ENCODE measurements around the gene KRTDAP. TPM values are rescaled to one million over a fixed set of nuclear protein-coding genes. Genes with fewer than 3 reads are reported as not detected.

The KRTDAP gene
- total RNA-seq, 1 experiment from 2014 or later, result 1.7 TPM

DNA sequence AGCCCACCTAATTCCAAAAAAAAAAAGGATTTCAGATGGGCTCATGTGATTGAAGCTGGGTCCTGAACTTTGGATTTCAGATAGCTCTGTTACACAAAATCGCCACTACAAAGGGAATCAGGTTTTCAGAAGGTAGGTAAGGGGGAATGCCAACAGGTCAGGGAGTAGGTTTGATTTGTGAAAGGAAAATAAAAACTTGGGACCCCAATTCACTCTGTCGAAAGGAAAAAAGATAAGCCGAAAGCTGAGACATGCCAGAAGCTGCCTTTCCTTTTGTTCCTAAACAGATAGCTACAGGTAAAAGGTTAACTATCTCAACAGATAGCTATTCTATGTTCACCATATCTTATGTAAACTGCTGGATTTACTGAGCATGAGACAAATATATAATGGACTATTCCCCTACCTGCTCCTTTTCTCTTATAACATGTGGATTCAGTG, 4.0 kb downstream of the KRTDAP start:
- TF ChIP-seq ZNF138 (CRISPR knock-in tag; conservative IDR thresholded peaks at IDR 0.05) (no peak), SMAD3 (CRISPR knock-in tag; IDR thresholded peaks at IDR 0.05; ENCODE audit: borderline replicate concordance) (no peak), ZNF423 (CRISPR knock-in tag; IDR thresholded peaks at IDR 0.05) (no peak), KAT7 (CRISPR knock-in tag; IDR thresholded peaks at IDR 0.05; ENCODE audit: borderline replicate concordance) (no peak), GRHL2 (CRISPR knock-in tag; IDR thresholded peaks at IDR 0.05; ENCODE audit: insufficient replicate concordance, severe bottlenecking) (no peak), ETV6 (CRISPR knock-in tag; IDR thresholded peaks at IDR 0.05) (no peak), ESRRA (CRISPR knock-in tag; IDR thresholded peaks at IDR 0.05; ENCODE audit: borderline replicate concordance) (no peak), RELA (CRISPR knock-in tag; IDR thresholded peaks at IDR 0.05; ENCODE audit: borderline replicate concordance) (no peak)
- TF ChIP-seq, protein P1, sequence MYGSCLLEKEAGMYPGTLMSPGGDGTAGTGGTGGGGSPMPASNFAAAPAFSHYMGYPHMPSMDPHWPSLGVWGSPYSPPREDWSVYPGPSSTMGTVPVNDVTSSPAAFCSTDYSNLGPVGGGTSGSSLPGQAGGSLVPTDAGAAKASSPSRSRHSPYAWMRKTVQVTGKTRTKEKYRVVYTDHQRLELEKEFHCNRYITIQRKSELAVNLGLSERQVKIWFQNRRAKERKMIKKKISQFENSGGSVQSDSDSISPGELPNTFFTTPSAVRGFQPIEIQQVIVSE (CRISPR knock-in tag; IDR thresholded peaks at IDR 0.05; ENCODE audit: borderline replicate concordance), result no peak
- TF ChIP-seq, protein P2, sequence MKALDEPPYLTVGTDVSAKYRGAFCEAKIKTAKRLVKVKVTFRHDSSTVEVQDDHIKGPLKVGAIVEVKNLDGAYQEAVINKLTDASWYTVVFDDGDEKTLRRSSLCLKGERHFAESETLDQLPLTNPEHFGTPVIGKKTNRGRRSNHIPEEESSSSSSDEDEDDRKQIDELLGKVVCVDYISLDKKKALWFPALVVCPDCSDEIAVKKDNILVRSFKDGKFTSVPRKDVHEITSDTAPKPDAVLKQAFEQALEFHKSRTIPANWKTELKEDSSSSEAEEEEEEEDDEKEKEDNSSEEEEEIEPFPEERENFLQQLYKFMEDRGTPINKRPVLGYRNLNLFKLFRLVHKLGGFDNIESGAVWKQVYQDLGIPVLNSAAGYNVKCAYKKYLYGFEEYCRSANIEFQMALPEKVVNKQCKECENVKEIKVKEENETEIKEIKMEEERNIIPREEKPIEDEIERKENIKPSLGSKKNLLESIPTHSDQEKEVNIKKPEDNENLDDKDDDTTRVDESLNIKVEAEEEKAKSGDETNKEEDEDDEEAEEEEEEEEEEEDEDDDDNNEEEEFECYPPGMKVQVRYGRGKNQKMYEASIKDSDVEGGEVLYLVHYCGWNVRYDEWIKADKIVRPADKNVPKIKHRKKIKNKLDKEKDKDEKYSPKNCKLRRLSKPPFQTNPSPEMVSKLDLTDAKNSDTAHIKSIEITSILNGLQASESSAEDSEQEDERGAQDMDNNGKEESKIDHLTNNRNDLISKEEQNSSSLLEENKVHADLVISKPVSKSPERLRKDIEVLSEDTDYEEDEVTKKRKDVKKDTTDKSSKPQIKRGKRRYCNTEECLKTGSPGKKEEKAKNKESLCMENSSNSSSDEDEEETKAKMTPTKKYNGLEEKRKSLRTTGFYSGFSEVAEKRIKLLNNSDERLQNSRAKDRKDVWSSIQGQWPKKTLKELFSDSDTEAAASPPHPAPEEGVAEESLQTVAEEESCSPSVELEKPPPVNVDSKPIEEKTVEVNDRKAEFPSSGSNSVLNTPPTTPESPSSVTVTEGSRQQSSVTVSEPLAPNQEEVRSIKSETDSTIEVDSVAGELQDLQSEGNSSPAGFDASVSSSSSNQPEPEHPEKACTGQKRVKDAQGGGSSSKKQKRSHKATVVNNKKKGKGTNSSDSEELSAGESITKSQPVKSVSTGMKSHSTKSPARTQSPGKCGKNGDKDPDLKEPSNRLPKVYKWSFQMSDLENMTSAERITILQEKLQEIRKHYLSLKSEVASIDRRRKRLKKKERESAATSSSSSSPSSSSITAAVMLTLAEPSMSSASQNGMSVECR (CRISPR knock-in tag; IDR thresholded peaks at IDR 0.05; ENCODE audit: borderline replicate concordance), result no peak
- TF ChIP-seq, protein P3, sequence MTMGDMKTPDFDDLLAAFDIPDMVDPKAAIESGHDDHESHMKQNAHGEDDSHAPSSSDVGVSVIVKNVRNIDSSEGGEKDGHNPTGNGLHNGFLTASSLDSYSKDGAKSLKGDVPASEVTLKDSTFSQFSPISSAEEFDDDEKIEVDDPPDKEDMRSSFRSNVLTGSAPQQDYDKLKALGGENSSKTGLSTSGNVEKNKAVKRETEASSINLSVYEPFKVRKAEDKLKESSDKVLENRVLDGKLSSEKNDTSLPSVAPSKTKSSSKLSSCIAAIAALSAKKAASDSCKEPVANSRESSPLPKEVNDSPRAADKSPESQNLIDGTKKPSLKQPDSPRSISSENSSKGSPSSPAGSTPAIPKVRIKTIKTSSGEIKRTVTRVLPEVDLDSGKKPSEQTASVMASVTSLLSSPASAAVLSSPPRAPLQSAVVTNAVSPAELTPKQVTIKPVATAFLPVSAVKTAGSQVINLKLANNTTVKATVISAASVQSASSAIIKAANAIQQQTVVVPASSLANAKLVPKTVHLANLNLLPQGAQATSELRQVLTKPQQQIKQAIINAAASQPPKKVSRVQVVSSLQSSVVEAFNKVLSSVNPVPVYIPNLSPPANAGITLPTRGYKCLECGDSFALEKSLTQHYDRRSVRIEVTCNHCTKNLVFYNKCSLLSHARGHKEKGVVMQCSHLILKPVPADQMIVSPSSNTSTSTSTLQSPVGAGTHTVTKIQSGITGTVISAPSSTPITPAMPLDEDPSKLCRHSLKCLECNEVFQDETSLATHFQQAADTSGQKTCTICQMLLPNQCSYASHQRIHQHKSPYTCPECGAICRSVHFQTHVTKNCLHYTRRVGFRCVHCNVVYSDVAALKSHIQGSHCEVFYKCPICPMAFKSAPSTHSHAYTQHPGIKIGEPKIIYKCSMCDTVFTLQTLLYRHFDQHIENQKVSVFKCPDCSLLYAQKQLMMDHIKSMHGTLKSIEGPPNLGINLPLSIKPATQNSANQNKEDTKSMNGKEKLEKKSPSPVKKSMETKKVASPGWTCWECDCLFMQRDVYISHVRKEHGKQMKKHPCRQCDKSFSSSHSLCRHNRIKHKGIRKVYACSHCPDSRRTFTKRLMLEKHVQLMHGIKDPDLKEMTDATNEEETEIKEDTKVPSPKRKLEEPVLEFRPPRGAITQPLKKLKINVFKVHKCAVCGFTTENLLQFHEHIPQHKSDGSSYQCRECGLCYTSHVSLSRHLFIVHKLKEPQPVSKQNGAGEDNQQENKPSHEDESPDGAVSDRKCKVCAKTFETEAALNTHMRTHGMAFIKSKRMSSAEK (CRISPR knock-in tag; IDR thresholded peaks at IDR 0.05; ENCODE audit: borderline replicate concordance), result no peak
- TF ChIP-seq, protein P4, sequence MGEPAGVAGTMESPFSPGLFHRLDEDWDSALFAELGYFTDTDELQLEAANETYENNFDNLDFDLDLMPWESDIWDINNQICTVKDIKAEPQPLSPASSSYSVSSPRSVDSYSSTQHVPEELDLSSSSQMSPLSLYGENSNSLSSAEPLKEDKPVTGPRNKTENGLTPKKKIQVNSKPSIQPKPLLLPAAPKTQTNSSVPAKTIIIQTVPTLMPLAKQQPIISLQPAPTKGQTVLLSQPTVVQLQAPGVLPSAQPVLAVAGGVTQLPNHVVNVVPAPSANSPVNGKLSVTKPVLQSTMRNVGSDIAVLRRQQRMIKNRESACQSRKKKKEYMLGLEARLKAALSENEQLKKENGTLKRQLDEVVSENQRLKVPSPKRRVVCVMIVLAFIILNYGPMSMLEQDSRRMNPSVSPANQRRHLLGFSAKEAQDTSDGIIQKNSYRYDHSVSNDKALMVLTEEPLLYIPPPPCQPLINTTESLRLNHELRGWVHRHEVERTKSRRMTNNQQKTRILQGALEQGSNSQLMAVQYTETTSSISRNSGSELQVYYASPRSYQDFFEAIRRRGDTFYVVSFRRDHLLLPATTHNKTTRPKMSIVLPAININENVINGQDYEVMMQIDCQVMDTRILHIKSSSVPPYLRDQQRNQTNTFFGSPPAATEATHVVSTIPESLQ (CRISPR knock-in tag; IDR thresholded peaks at IDR 0.05), result no peak
- POLR2A ChIA-PET, result no interaction called here
- Mint-ChIP-seq H3K27me3 (ENCODE audit: low read depth) (peaks cover 27% of the 10 kb centered on the region), H3K4me3 (no peak overlapping the region), H3K9me3 (no peaks in the 10 kb centered on the region), H3K4me1 (no peaks in the 10 kb centered on the region), H3K36me3 (no peaks in the 10 kb centered on the region), H3K27ac (no peak overlapping the region)
- no peak for DNase-seq (ENCODE audit: low spot score)
- CTCF ChIA-PET, result interaction anchor here (1.2 to 4.4 kb wide), 4 partner anchors 9 to 134 kb away, joined by 4 to 19 read pairs (median 11); no protein-coding TSS in a partner anchor
- no peak for ATAC-seq
